SH-SY5Y (cell line): Measurements from ENCODE around the gene CCNY.

ENCODE experiments used
- GATA2 ChIP-seq: IDR thresholded peaks from 2 replicates; pipeline ENCODE4 v1.6.1; 2011; ENCODE audit warnings: mild to moderate bottlenecking, low read depth, low read length
- GATA3 ChIP-seq: IDR thresholded peaks from 2 replicates; pipeline ENCODE4 v1.6.1; 2011; ENCODE audit warnings: low read depth, mild to moderate bottlenecking, low read length, moderate library complexity

GRCh38 chr10:35492386-35493195 lies 156.3 kb downstream of the CCNY start:
- TF ChIP-seq GATA3 = no peak
- TF ChIP-seq GATA2 = no peak
